HG03095 (cell line): ENCODE data around the gene FRMD4A.

ENCODE experiments used
- ATAC-seq: cut with Tn5 transposase; IDR thresholded peaks from one replicate; pipeline ENCODE4 v1.9.1; 2021; ENCODE audit warnings: moderate library complexity; ENCODE audit not compliant: unreplicated experiment

The FRMD4A gene

DNA sequence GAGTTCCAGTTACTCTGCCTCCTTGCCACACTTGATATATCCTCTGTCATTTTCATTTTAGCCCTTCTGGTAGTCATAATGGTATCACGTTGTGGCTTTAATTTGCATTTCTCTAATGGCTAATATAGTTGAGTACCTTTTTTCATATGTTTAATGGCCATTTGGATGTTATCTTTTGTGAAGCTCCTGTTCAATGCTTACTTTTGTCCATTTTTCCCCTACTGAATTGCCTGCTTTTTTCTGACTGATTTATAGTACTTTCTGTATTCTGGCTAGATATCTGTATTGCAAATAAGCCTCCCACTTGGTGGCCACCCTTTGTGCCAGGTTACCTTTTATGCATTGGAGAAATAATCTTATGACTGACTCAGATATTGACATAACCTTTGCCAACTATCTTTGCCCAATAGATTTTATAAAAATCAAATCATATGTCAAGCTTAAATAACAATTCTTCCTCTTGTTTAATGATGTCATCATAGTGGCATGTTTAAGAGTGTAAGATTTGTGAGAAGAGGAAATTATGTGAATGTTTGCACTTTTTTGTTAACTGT lies 693.3 kb downstream of the FRMD4A start:
- ATAC-seq, result no peak

DNA sequence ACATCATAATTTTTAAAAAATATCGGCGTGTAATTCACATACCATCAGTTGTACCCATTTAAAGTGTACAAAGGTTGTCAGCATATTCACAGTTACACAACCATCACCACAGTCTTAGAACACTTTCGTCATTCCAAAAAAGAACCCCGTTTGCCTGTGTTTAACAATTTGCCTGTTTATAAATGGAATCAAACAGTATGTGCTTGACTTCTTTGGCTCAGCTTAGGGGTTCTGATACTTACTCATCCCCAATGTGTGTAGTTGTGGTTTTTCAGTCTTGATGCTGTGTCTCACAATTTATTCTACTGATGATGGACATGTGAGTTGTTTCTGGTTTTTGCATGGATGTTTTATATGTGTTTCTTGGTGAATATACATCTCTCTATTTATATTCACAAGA lies 693.9 kb downstream of the FRMD4A start:
- ATAC-seq, result no peak

DNA sequence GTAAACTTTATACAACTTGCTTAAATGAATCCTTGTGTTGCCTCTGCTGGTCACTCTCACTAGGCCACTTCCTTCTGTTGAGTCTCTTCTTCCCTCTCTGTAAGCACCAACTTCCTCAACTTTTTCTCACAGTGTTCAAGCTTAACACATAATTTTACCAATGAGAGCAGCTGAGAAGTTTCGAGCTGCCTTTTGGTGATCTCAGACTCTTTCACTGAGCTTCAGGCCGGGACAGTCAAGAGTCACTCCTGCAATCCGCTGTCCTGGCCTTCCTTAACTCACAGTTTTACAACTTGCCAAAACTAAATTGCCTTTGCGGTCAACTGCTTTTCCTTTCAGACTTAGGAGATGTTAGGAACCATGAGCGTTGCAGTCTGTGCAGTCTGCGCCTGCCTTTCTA lies 696.5 kb downstream of the FRMD4A start:
- no peak for ATAC-seq

DNA sequence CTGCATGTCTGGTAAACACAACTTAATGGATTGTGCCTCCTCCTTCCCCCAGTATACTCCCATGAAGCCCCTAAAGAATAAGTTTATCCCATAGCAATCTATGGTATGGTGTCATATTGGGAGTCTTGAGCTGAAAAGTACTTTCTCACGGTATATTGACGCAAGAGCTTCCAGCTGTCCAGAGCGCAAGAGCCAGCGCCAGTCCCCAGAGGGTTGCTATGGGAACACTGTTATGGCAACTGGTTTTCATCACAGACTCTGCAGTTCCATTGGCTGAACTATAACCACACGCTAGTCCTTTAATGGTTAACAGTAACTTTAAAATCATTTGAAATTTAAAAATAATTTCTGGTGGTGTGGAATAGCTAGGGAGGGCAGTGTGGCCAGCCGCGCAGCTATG lies 697.0 kb downstream of the FRMD4A start:
- ATAC-seq, result no peak

DNA sequence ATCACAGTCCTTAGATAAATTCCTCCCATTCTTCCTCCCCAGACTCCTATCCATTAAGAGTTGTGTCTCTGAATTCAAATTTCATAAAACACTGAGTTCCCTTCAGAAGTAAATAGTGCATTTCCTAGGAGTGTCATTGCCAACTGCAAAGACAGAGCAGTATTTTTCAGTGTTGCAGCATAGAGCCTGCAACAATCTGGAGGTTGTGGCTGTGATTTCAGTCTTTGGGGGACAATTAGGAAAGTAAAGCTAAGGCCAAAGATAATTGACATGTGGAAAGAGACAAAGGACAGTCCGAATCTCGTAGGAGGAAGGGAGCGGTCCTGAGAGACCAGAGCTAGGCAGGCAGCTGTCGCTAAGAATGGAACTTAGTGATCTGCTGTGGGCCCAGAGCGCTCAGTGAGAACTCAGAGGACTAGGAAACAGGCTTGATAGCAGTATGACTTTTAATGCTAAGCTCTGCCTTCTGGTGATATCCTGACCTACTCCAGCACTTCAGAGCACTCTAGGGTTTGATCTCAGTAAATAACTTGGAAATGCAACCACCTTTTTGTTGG lies 697.8 kb downstream of the FRMD4A start:
- ATAC-seq, result no peak

DNA sequence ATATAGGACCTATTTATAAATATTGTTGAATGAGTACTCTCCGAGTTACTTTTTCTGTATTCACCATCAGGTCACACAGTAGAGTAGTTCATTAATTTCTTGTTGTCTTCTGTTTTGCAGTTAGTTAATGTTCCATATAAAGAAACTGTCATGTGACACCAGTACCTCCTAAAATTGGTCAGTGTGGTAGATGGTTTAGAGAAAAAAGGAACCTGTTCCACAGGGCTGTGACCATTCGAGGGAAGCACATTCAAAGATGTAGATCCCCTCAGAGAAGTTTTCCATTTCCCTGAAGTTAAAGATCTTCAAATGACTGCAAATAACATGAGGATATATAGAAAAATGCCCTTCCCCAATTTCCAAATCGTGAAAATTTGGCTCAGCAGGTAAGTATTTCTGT lies 698.3 kb downstream of the FRMD4A start:
- no peak for ATAC-seq

DNA sequence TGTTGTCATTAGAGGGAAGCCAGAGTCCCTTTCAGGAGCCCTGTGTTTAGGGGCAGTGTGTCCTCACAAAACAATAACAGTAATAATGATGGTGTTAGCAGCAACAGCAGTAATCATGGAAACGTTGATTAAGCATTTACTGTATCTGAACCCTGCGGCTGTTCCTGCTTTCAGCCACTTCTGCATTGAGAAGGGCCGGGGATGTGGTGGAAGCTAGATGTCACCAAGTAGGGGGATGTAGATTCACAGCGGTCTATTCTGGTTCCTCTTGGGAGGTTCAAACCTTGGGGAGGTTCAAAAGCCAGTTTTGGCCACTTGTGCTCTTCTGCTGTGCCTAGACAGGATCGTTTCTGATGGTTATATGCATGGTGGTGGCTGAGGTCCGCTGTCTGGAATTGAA lies 699.1 kb downstream of the FRMD4A start:
- no peak for ATAC-seq

DNA sequence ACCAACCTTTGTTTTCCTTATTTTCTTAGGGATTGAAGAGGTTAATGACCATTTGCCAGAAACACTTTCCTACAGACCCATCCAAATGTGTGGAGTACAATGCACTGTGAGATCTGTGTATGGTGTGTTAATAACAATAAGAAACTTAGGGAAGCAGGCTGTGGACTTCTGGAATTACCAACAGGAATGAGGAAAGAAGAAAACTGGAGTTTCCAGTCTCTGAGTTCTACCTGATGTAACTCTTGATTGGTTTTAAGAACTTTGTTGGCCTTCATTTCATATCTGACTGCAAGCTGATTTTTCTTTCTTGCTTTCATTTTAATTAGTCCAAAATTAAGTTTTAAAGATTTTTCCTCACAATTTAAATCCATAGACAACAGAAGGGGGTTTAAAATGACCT lies 700.5 kb downstream of the FRMD4A start:
- ATAC-seq, result no peak

DNA sequence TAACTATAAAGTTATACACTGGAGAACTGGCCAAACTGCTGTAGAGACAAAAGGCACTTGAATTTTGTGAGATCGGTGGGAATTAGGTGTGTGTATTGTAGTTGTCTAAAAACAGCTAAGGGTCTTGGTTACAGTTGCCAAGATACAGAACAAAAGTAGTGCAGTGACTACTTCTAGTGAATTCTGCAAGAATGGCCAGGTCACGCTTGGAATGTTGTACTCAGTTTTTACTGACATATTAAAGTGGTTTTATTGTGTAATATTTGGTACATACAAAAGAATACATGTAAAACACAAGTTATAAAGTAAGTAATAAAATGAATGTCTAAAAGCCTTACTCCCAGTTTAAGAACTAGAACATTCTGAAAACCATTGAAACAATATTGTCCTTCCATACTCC lies 701.6 kb downstream of the FRMD4A start:
- no peak for ATAC-seq

DNA sequence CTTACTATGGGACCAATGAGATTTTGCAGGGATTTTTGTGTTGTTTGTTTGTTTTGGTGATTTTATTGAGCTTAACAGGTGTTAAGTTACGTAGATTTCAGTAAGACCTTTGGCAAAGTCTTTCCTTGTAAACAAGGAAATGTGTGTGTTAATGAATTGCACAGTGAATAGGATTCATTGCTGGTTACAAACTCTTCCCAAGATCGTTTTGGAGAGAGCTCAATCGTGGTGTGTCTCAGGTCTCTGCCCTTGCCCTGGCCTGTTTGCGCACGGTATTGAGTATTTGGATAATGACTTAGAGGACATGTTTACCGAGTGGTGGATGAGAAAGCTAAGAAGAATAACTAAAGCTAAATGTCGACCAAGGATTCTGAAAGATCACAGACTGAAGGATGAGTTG lies 702.1 kb downstream of the FRMD4A start:
- no peak for ATAC-seq

DNA sequence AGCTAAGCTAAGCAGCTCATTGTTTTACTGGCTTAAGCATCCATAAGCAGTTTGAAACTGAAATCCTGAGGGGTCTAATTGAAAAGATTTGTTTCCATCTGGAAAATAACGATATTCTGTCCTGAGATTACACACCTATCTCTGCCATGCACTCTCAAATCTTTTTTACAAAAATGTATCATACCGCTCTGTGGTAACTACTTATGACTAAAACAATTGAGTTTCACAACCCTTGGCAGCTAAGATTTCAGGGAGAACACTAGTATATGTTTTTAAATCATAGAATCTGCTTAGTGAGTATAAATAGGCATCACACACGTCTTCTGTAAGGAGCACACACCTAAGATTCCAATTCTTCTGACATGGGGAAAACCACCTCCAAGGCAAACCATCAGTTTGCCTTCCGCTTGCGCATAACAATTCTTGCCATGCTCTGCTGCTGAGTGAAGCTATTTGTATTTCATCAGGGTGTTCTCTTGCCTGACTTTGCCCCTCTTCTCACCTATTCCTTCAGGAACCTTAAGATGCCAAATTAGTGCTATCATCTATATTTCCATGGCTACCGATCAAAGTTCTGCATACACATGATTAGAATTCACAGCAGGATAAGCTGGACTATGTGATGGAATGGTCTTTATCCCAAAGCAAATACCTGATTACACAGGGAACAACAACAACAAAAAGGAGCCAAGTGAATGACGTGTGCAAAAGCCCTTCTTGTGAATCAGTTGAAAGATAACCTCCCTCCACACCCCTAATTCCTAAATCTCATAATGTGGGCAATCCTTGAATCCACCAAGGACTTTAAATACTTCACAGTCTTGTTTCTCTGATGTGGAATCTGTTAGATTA lies 703.0 kb downstream of the FRMD4A start:
- no peak for ATAC-seq

DNA sequence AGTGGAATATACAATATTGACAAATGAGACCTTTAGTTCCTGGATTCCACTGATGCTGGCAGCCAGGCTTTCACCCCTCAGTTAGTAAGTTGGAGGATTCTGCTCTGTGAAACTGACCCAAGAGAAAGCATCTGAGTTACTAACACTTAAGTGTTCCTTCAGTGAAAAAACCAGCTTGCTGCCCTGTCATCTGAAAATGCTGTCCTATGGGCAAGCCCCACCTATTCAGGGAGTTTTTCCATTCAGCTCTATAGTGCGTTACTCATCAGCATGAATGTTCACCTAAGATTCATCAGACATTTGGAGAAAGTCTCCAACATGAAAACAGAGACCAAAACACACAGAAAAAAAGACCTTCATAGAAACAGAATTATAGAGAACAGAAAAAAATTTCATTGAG lies 706.1 kb downstream of the FRMD4A start:
- ATAC-seq, result no peak

DNA sequence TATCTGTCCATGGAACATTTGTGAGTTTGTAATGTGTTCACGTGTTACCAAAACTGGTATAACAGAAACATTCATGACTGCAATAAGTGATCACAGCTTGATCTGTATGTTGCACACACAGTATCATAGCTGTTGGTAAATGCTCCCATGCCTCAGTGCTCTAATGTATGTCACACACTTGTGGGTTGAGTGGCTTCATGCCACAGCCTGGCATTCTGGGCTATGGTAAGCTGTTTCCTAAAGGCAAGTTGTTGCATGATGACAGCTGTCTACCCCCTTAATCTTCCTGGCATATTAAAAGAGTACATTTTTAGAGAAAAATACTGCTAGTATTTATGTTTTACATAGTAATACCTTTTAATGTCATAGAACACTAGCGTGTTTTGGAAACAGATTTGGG lies 708.8 kb downstream of the FRMD4A start:
- ATAC-seq, result no peak

DNA sequence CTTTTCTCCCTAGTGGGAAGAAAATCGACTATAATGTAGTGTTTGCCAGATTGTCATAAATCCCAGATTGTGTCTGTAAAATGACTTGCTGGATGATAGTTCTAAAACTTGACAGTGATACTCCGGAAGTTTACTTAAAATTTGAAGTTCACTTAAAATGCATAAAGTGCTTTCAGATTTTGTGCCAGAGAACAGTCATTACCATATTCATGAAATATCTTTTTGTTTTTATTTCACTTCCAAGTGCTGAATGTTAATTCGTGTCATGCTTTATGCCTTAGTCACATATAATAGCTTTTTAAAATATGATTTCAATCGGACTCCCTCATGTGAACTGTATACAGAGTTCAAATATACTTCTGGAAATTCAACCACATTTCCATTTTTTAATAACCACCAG lies 713.6 kb downstream of the FRMD4A start:
- no peak for ATAC-seq

DNA sequence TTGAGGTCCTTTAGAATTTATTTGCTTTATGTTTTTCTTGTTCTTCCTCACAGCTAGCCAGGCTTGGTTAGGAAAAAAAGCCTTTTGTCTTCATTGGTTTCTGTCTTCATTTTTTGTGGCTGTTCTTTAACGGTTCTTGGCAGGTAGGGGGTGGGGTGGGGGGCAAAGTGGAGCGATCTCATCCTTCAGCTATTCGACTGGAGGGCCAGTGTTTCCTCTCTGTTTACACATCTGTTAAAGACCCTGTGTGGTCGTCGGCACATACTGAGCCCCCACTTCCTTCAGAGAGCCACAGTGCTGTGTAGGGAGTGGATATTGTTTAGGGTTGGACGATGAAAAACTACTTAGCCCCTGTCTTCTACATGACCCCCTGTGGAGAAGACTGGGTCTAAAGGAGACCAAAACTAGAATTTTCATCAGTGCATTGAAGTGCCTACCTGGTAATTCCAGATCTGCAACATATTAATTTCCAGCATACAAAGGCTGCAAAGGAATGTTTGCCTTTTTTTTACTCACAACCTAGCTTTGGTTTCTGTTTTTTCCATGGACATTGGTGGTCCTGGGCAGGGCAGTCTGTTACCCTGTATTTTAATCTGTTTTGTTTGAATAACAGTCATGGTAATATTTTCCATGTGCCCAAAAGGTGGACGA lies 714.9 kb downstream of the FRMD4A start:
- no peak for ATAC-seq

DNA sequence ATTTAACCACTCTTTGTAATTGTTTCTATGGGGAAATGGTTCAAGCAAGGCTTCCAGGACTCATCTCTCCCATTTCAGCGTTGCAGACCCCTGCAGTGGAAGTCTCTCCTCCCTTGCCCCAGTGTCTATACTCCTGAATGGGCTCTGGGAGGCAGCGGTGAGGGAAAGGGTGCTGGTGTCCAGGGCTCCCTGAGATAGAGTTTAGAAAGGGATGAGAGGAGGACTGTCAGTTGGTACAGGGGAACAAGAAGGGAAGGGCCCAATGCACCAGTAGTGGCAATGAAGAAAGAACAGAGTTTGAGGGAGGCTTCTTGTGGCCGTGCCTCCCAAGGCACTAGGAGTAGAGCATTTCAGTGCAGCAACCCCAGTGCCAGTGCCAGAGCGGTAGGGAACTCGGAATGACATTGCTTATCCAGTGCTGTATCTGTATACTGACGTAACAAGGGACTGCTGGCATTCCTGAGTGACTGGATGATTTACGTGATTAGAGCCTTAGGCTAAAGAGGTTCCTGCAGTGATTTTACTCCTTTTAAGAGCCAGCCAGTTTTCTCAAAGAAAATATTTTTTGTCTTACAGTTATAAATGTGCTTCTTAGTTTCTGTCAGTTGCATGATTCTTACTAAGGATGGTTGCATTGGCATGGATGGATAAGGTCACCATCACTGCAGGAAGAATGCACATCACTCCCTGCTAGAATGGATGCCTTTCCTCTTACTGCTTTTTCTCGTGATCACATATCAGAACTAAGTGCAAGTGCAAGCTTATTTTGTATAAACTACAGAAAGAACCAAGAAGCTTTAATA lies 716.0 kb downstream of the FRMD4A start:
- ATAC-seq, result no peak

DNA sequence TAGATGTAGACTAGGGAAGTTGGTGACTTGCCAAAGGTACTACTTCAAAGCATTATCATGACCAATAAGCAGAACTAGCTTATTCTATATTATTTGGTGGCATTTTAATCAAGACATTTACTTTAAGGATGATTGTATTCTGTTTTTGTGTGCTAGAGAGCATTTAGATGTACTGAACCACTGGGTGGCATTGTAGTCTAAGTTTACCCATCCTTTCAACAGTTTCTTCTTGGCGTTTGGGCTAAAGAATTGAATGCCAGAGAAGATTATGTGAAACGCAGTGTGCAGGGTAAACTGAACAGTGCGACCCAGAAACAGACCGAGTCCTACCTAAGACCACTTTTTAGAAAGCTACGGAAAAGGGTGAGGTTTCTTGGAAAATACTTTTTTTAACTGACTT lies 717.2 kb downstream of the FRMD4A start:
- ATAC-seq, result no peak

DNA sequence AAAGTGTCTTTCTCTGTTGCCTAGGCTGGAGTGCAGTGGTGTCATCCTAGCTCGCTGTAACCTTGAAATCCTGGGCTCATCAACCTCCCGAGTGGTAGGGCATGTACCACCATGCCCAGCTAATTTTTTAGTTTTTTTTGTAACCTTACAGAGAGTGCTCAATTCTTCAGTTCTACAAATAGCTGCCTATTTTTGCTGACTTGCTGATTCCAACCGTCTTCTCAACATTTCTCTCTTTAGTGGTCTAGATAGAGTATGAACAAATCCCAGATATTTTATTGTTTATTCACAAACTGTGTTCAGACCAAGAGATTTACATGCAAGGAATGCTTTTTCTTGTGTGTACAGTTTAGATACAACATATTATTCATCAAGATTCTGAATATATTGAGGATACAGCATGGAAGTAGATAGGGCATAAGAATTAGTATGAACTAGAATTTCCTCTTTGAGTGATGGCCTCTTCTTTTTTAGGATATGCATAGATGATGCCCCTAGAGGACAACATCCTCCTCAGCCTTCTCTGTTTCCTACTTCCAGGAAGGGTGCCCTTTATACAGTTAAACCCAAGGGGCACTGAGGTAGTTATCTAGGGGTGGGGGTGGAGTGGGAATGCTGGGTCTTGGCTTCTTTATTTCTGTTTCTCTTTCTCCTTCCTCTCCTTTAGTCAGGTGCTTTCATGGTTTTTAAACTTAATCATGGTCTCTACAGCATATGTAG lies 717.9 kb downstream of the FRMD4A start:
- no peak for ATAC-seq

DNA sequence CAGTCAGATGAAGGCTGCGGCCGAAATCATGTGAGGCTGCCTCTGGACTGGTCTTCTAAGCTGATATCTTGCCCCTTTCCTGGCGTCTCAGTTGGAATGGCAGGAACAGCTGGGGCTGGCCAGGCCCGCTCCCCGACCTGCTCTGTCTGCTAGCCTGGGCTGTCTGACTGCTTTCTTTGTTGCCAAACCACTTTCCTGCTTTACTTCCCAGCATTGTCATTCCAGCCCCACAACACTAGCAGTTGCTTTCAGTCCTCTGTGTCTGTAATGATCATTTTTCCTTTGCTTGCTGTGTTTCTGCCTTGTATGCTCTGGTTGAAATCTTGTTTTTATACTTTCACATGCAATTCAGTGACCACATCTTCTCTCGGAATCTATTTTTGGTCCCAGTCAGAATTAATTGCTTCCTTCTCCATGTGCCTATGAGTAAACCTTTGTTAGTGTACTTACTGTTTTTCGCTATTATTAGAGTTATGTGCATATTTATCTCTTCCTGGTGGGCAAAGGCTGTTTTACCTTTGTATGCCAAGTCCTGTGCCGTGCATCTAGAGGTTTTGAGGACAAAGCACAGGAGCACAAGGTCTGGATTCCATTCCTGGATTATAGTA lies 722.4 kb downstream of the FRMD4A start:
- ATAC-seq, result no peak

DNA sequence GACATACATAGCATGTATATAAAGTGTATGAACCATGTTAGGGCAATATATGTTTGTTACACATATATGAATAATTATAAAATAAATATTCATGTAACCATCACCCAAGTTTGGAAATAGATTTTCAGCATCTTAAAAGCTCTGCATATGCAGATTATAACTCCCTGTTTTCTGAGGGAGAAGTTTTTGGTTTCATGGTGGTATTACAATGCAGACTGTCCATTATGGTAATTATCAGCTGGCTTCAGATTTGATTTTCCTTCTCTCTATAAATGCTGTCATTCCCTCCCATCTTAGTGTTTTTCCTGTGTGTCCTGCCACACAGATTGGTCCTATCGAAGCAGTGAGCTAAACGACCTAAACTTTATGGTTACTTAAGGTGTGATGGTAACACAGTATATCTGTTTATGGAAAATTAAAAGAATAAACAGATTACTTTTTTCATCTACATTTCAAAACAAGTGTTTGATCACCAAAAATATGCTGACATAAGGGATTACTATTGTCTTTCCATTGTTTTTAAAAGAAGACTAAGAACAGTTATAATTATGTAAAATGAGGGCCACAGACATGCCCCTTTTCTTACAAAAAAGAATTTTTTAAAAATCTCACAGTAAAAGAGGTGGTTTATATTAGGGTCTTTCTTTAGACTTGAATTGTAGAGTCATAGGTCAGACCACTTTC lies 726.2 kb downstream of the FRMD4A start:
- ATAC-seq, result no peak
